B cell (primary cell): ENCODE measurements around the gene PGAP6. TPM values are rescaled to one million over a fixed set of nuclear protein-coding genes. Genes with fewer than 3 reads are reported as not detected.

Experiments used
- ATAC-seq: fragments of 200-7000 bp; cut with Tn5 transposase; one replicate; pipeline ENCODE4 v1.10.0; 2021; ENCODE audit warnings: low read depth, mild to moderate bottlenecking, moderate number of reproducible peaks, moderate library complexity
- CTCF ChIA-PET: fragments of 350-600 bp; sonication (Branson Sonifier 250); formaldehyde crosslinking; loops from one replicate; lab custom pipeline; 2021; ENCODE audit warnings: antibody characterized with exemption, inconsistent platforms; lab: Charles Lee
- POLR2A ChIA-PET: fragments of 350-600 bp; sonication (Branson Sonifier 250); formaldehyde crosslinking; loops from one replicate; lab custom pipeline; 2021; ENCODE audit warnings: antibody characterized with exemption; lab: Charles Lee
- DNase-seq: peaks from one replicate; pipeline ENCODE4 v3.0.0; 2013
- H2AFZ ChIP-seq: 2 replicates; pipeline ENCODE4 v1.6.1; 2012; ENCODE audit warnings: mild to moderate bottlenecking, low read depth, low read length; ENCODE audit not compliant: insufficient read depth, poor library complexity, severe bottlenecking
- H3K27ac ChIP-seq, 2 donors: 1 replicate in 1 of 2; 2 replicates in 1 of 2; pipeline ENCODE4 v1.5.1; 2012 to 2013; ENCODE audit warnings: low read length in 2 of 2, mild to moderate bottlenecking in 2 of 2, moderate library complexity in 1 of 2
- H3K27me3 ChIP-seq, 4 experiments: fragments of 200-600 bp in 1 of 4; sonication (generic) in 1 of 4; replicated peaks in 1 of 4; 1 replicate in 2 of 4; 2 replicates in 2 of 4; pipeline versions ENCODE4 v1.6.1 to v1.7.0; 2013 to 2016; ENCODE audit warnings: low read length in 3 of 4, mild to moderate bottlenecking in 2 of 4, mixed read lengths in 1 of 4, moderate library complexity in 1 of 4; ENCODE audit not compliant: insufficient read depth in 4 of 4, control insufficient read depth in 3 of 4; ENCODE audit errors: control extremely low read depth in 1 of 4
- H3K36me3 ChIP-seq, 2 experiments: replicated peaks in 1 of 2; 1 replicate in 1 of 2; 2 replicates in 1 of 2; pipeline versions ENCODE4 v1.6.1 to v1.7.1; 2013; ENCODE audit warnings: low read length in 1 of 2; ENCODE audit not compliant: insufficient read depth in 2 of 2, control insufficient read depth in 1 of 2; ENCODE audit errors: control extremely low read depth in 1 of 2, extremely low read depth in 1 of 2
- H3K4me1 ChIP-seq, 2 donors: fragments of 200-600 bp in 1 of 2; sonication (generic) in 1 of 2; 1 replicate in 1 of 2; 2 replicates in 1 of 2; pipeline versions ENCODE4 v1.5.1 to v1.6.1; 2013 to 2017; ENCODE audit warnings: low read length in 2 of 2; ENCODE audit not compliant: control insufficient read depth in 2 of 2, insufficient read depth in 2 of 2
- H3K4me2 ChIP-seq: replicated peaks from 2 replicates; pipeline ENCODE3; 2012; ENCODE audit warnings: mild to moderate bottlenecking, low read depth, low read length; ENCODE audit not compliant: poor library complexity, severe bottlenecking
- H3K4me3 ChIP-seq, 5 experiments: fragments of 200-600 bp in 1 of 5; sonication (generic) in 1 of 5; 1 replicate in 3 of 5; 2 replicates in 2 of 5; pipeline versions ENCODE4 v1.5.1 to v1.7.0; 2011 to 2016; ENCODE audit warnings: low read length in 4 of 5, mild to moderate bottlenecking in 4 of 5, low read depth in 2 of 5, control low read depth in 1 of 5, moderate library complexity in 1 of 5; ENCODE audit not compliant: insufficient read depth in 1 of 5; ENCODE audit errors: control extremely low read depth in 1 of 5, extremely low read depth in 1 of 5
- H3K79me2 ChIP-seq: fragments of 200-600 bp; sonication (generic); one replicate; pipeline ENCODE4 v1.6.0; 2016; ENCODE audit warnings: low read length; ENCODE audit not compliant: control insufficient read depth, insufficient read depth
- H3K9ac ChIP-seq: fragments of 200-600 bp; sonication (generic); 2 replicates; pipeline ENCODE4 v1.6.1; 2017; ENCODE audit warnings: mild to moderate bottlenecking, low read length, moderate library complexity
- H3K9me3 ChIP-seq, 3 donors: one replicate each; pipeline versions ENCODE4 v1.6.1 to v1.7.1; 2013; ENCODE audit warnings: low read length in 2 of 3; ENCODE audit not compliant: control insufficient read depth in 2 of 3, insufficient read depth in 1 of 3; ENCODE audit errors: control extremely low read depth in 1 of 3
- H4K20me1 ChIP-seq: 2 replicates; pipeline ENCODE4 v1.6.0; 2012; ENCODE audit warnings: mild to moderate bottlenecking, low read length; ENCODE audit not compliant: insufficient read depth, control insufficient read depth, poor library complexity, severe bottlenecking
- H3K27ac Mint-ChIP-seq: one replicate; pipeline ENCODE4 v1.8.0; 2021; ENCODE audit warnings: mixed read lengths
- H3K27me3 Mint-ChIP-seq: one replicate; pipeline ENCODE4 v1.8.0; 2021; ENCODE audit warnings: mixed read lengths
- H3K4me1 Mint-ChIP-seq: one replicate; pipeline ENCODE4 v1.8.0; 2021; ENCODE audit warnings: mixed read lengths
- H3K4me3 Mint-ChIP-seq: one replicate; pipeline ENCODE4 v1.8.0; 2021; ENCODE audit warnings: mixed read lengths
- H3K9me3 Mint-ChIP-seq: one replicate; pipeline ENCODE4 v1.8.0; 2022; ENCODE audit warnings: mixed read lengths; ENCODE audit not compliant: insufficient read depth
- EZH2 ChIP-seq: IDR thresholded peaks from 2 replicates; pipeline ENCODE4 v1.6.1; 2012; ENCODE audit warnings: borderline replicate concordance, low read depth, mild to moderate bottlenecking, moderate library complexity, low read length; ENCODE audit not compliant: insufficient read depth, poor library complexity, severe bottlenecking
- WGBS: methylation state at CpG from one replicate; pipeline ENCODE4 v1.1.5; 2013; ENCODE audit warnings: missing lambda C conversion rate; ENCODE audit not compliant: insufficient coverage; 5-methylcytosine and 5-hydroxymethylcytosine counted together
- intact Hi-C: fragments of 100-400 bp; cut with micrococcal nuclease; formaldehyde crosslinking; loops from one replicate; pipeline ENCODE4 v1.10.0; 2022
- polyA plus RNA-seq: library from polyadenylated mRNA; depleted of rRNA; stranded (reverse); fragments of >200 nt; gene quantifications from 2 replicates; pipeline ENCODE4 v1.2.3, GENCODE V29; 2012
- total RNA-seq, 2 donors: library from RNA; stranded (reverse); fragments of 120-200 nt in 1 of 2; gene quantifications; 1 replicate in 1 of 2; 2 replicates in 1 of 2; pipeline versions ENCODE4 v1.2.3 to v1.2.4, GENCODE V29; 2013 to 2022
- TF ChIP-seq, protein P1 (sequence below): fragments of 200-600 bp; IDR thresholded peaks from one replicate; pipeline ENCODE4 v1.8.0; 2022; ENCODE audit warnings: antibody characterized with exemption, mild to moderate bottlenecking

PGAP6 gene
- total and polyA plus RNA-seq, 2 donors (not counting 1 experiment from before 2014, with no cell fraction given) = 47.4 to 158 TPM

DNA sequence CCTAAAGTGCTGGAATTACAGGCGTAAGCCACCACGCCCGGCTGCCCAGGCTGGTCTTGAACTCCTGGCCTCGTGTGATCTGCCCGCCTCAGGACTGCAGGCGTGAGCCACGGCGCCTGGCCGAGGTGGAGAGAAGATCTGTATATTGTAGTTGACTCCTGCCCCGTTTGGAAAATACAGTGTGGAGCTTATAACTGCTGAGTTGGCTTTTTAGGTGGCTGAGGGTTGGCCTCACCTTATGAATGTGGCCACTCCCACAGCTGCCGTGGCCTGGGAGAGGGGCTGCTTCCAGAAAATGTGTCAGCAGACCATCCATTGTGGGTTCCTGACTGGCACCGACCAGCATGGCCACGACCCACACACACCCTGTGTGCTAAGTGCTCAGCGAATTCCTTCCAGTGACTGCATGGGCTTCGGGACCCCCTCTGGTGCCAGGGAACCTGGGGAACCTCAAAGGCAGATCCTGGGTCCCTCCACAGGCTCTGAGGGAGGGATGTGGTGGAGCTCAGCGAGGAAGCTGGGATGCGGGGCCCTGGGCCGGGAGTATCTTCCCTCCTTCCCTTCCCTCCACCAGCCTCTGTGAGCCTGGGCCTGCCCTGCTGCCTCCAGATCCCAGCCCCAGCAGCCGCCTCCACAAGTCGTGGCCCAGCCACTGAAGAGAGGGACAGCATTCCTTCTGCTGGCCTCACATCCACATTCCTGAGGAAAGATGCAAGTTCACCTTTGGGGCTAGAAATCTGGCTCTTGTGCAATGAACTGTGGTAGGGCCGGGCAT lies 32.8 kb upstream of the PGAP6 start:
- no peak overlapping the region for H3K27ac ChIP-seq
- CTCF ChIA-PET = no interaction called here
- no peak for ATAC-seq
- H2AFZ ChIP-seq = no peak overlapping the region
- DNase-seq = no peak
- intact Hi-C loops = no loop called here
- H3K36me3 ChIP-seq = no peaks in the 10 kb centered on the region
- no peaks in the 10 kb centered on the region for H3K27me3 ChIP-seq
- no peaks in the 10 kb centered on the region for H3K4me1 ChIP-seq
- TF ChIP-seq, protein P1, sequence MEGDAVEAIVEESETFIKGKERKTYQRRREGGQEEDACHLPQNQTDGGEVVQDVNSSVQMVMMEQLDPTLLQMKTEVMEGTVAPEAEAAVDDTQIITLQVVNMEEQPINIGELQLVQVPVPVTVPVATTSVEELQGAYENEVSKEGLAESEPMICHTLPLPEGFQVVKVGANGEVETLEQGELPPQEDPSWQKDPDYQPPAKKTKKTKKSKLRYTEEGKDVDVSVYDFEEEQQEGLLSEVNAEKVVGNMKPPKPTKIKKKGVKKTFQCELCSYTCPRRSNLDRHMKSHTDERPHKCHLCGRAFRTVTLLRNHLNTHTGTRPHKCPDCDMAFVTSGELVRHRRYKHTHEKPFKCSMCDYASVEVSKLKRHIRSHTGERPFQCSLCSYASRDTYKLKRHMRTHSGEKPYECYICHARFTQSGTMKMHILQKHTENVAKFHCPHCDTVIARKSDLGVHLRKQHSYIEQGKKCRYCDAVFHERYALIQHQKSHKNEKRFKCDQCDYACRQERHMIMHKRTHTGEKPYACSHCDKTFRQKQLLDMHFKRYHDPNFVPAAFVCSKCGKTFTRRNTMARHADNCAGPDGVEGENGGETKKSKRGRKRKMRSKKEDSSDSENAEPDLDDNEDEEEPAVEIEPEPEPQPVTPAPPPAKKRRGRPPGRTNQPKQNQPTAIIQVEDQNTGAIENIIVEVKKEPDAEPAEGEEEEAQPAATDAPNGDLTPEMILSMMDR = no peak
- no peak for TF ChIP-seq EZH2
- no peak overlapping the region for H3K4me3 ChIP-seq
- Mint-ChIP-seq H3K27ac (no peak overlapping the region), H3K4me3 (no peak overlapping the region), H3K27me3 (no peaks in the 10 kb centered on the region), H3K4me1 (no peaks in the 10 kb centered on the region), H3K9me3 (no peaks in the 10 kb centered on the region)
- H3K4me2 ChIP-seq = no peak overlapping the region
- H3K79me2 ChIP-seq = no peaks in the 10 kb centered on the region
- no peaks in the 10 kb centered on the region for H3K9me3 ChIP-seq
- H3K9ac ChIP-seq = no peak overlapping the region
- WGBS = 93% methylated on average over 19 of the region's 21 CpGs
- POLR2A ChIA-PET = no interaction called here
- H4K20me1 ChIP-seq = no peaks in the 10 kb centered on the region

GRCh38 chr16:411576-412265 lies 29.9 kb upstream of the PGAP6 start:
- Histone ChIP-seq H3K4me3 (no peak overlapping the region), H3K4me1 (no peaks in the 10 kb centered on the region), H3K27ac (no peak overlapping the region), H3K9me3 (no peaks in the 10 kb centered on the region), H3K9ac (no peak overlapping the region), H2AFZ (no peak overlapping the region), H3K79me2 (no peaks in the 10 kb centered on the region), H3K4me2 (no peak overlapping the region), H3K27me3 (no peaks in the 10 kb centered on the region), H3K36me3 (no peaks in the 10 kb centered on the region), H4K20me1 (no peaks in the 10 kb centered on the region)
- Mint-ChIP-seq H3K27ac (no peak overlapping the region), H3K27me3 (no peaks in the 10 kb centered on the region), H3K9me3 (no peaks in the 10 kb centered on the region), H3K4me1 (no peaks in the 10 kb centered on the region), H3K4me3 (no peak overlapping the region)
- no peak for ATAC-seq
- ChIA-PET POLR2A (no interaction called here), CTCF (interaction anchor here (1.2 kb wide), 1 partner anchor 10 kb away, joined by 3 read pairs; no protein-coding TSS in a partner anchor)
- intact Hi-C loops = no loop called here
- TF ChIP-seq, protein P1 = no peak
- no peak for TF ChIP-seq EZH2
- 96% methylated on average over 26 of the region's 26 CpGs for WGBS
- no peak for DNase-seq
